Heart left ventricle (tissue), 13 donors: ENCODE data around the gene ZNF740.

Experiments
- CTCF ChIP-seq, 12 donors: fragments of 200-600 bp; sonication (generic) in 4 of 12; IDR thresholded peaks; one replicate each; pipeline versions ENCODE4 v1.5.0 to v1.8.0; 2018 to 2022; ENCODE audit warnings: antibody characterized with exemption in 12 of 12, mild to moderate bottlenecking in 5 of 12
- POLR2A ChIP-seq, 2 donors: fragments of 450-650 bp; IDR thresholded peaks; one replicate each; pipeline ENCODE4 v1.6.1; 2017; ENCODE audit warnings: antibody characterized with exemption in 2 of 2, mild to moderate bottlenecking in 2 of 2, moderate library complexity in 2 of 2
- donor health status: ischemic (EF 13 %, LVEDD 7.1; RV severe dilation, severe dysfunction).
- donor health status: DM: no; HTN: yes; CAD: no.
- donor health status: DM: no; HTN: no; CAD: no.
- donor health status: ischemic (EF 25% LVEDD 6.9; RV normal size, moderate dysfunction).
- donor health status: ischemic (EF 25% LVEDD 5.7; RV mildly dilated, moderate dysfunction).
- donor health status: ischemic (EF 35%, LVEDD 5.7; RV mildly dilated, moderate dysfunction).
- donor health status: nonischemic (EF 11% LVEDD 7.7; RV severe dilation, severe dysfunction).
- donor health status: DM: yes; HTN: yes; CAD: no.
- donor health status: PGD.
- donor health status: ischemic (EF 29% LVEDD 5.4; RV normal size, mild dysfunction).
- donor health status: nonischemic (EF 23%, LVEDD 6.1; RV moderate dilation, normal function).

- TF ChIP-seq CTCF (IDR thresholded peaks at IDR 0.05) (no peak), POLR2A (IDR thresholded peaks at IDR 0.05) (no peak)
Measured at GRCh38 chr12:53143355-53143754, 37.2 kb upstream of the ZNF740 start.
